Right hindlimb (tissue), 1 donor: ENCODE measurements around the gene GSTP1.
A peak's percentile ranks its signal among the peaks of the same experiment; 100 is the strongest.
"Not testable (repeated sequence)": the region's sequence is repeated elsewhere in the genome, so short reads cannot be mapped to it uniquely, and the experiment has no call there.

Experiments used
- DNase-seq: peaks from one replicate; pipeline ENCODE4 v3.0.0-alpha.2; 2018

The GSTP1 gene

GRCh38 chr11:67616431-67617242 lies 33.0 kb downstream of the GSTP1 start:
- DNase-seq: no peak

GRCh38 chr11:67617243-67617953 lies 33.8 kb downstream of the GSTP1 start:
- no peak for DNase-seq

GRCh38 chr11:67618901-67619659 lies 35.5 kb downstream of the GSTP1 start:
- not testable (repeated sequence) for DNase-seq

GRCh38 chr11:67619683-67620618 lies 36.3 kb downstream of the GSTP1 start:
- DNase-seq: not testable (repeated sequence)

GRCh38 chr11:67620621-67621020 lies 37.0 kb downstream of the GSTP1 start:
- DNase-seq: not testable (repeated sequence)

- not testable (repeated sequence) for DNase-seq
Observed at GRCh38 chr11:67621928-67622327, 38.3 kb downstream of the GSTP1 start.

GRCh38 chr11:67622905-67623304 lies 39.3 kb downstream of the GSTP1 start:
- DNase-seq: not testable (repeated sequence)

- DNase-seq: not testable (repeated sequence)
Observed at GRCh38 chr11:67623795-67624194, 40.2 kb downstream of the GSTP1 start.

- not testable (repeated sequence) for DNase-seq
Observed at GRCh38 chr11:67626131-67626833, 42.7 kb downstream of the GSTP1 start.

- peak; percentile 7 for DNase-seq
Observed at GRCh38 chr11:67626970-67627369, 43.4 kb downstream of the GSTP1 start.

GRCh38 chr11:67627441-67627811 lies 43.8 kb downstream of the GSTP1 start:
- peak; percentile 14 for DNase-seq

- peak; percentile 16 for DNase-seq
Observed at GRCh38 chr11:67627812-67628624, 44.4 kb downstream of the GSTP1 start.

GRCh38 chr11:67628710-67629385 lies 45.2 kb downstream of the GSTP1 start:
- DNase-seq: peak; percentile 40

GRCh38 chr11:67629386-67630227 lies 46.0 kb downstream of the GSTP1 start, which contains the start of gene NUDT8:
TSS of gene NUDT8 (minus strand) at chr11:67629937. CDS start at chr11:67629911, 26 bp downstream.
- DNase-seq: peak; percentile 85

GRCh38 chr11:67630228-67630942 lies 46.8 kb downstream of the GSTP1 start:
- peak; percentile 100 for DNase-seq

- no peak for DNase-seq
Observed at GRCh38 chr11:67630943-67631331, 47.3 kb downstream of the GSTP1 start.

GRCh38 chr11:67631411-67631810 lies 47.8 kb downstream of the GSTP1 start:
- DNase-seq: peak; percentile 46

GRCh38 chr11:67631853-67632174 lies 48.2 kb downstream of the GSTP1 start:
- no peak for DNase-seq
